HG02970 (cell line): Measurements from ENCODE around the gene CATSPERZ.
A peak's percentile ranks its signal among the peaks of the same experiment; 100 is the strongest.

ENCODE experiments used
- ATAC-seq: cut with Tn5 transposase; IDR thresholded peaks from one replicate; pipeline ENCODE4 v1.9.1; 2021; ENCODE audit warnings: mild to moderate bottlenecking, moderate library complexity, moderate number of reproducible peaks; ENCODE audit not compliant: unreplicated experiment, low FRiP score

The CATSPERZ gene

DNA sequence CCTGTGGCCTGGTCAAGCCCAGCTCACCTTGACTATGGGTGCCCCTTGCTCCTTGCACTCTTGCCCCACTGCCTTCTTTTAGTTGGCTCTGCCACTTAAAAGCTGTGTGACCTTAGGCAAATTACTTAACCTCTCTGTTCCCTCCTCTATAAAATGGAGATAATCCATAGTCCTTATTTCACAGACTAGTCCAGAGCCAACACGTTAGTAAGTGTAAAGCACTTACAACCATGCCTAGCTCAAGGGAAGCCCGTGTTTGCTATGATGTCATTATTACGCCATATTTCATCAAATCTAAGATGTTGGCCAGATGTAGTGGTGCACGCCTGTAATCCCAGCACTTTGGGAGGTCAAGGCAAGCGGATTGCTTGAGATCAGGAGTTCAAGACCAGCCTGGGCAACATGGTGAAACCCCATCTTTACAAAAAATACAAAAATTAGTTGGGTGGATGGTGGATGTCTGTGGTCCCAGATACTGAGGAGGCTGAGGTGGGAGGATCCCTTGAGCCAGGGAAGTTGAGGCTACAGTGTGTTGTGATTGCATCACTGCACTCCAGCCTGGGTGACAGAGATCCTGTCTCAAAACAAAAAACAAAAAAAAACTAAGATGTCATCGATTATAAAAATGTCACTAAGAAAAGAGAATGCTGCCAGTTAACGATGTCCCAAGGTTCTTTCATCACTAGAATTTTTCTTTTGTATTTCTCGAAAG is 37.5 kb downstream of the CATSPERZ start:
- no peak for ATAC-seq

DNA sequence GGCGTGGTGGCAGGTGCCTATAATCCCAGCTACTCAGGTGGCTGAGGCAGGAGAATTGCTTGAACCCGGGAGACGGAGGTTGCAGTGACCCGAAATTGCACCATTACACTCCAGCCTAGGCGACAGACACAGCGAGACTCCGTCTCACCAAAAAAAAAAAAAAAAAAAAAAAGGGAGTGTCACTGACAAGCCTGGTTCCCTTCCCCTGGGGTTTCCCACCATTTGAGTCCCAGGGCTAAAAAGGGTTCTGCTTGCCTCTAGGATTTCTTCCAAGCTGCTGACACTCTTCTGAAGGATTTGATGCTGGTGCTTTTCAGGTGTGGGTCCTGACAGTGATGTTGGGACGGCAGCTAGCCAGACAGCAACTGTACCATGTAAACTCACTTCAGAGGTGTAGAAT is 38.6 kb downstream of the CATSPERZ start:
- ATAC-seq, result no peak

DNA sequence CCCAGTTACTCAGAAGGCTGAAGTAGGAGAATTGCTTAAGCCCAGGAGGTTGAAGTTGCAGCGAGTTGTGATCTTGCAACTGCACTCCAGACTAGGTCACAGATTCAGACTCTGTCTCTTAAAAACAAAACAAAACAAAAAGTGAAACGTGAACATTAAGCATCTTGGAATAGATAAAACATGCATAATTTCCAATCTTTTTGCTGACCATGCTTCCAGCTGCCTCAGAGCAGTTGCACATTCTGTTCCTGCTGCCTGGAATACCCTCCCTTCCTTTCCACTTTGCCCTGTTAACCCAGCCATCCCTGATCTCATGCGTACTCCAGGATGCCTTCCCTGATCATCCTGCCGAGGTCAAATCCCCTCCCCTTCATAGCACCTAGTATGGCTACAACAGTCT is 39.1 kb downstream of the CATSPERZ start:
- ATAC-seq, result no peak

DNA sequence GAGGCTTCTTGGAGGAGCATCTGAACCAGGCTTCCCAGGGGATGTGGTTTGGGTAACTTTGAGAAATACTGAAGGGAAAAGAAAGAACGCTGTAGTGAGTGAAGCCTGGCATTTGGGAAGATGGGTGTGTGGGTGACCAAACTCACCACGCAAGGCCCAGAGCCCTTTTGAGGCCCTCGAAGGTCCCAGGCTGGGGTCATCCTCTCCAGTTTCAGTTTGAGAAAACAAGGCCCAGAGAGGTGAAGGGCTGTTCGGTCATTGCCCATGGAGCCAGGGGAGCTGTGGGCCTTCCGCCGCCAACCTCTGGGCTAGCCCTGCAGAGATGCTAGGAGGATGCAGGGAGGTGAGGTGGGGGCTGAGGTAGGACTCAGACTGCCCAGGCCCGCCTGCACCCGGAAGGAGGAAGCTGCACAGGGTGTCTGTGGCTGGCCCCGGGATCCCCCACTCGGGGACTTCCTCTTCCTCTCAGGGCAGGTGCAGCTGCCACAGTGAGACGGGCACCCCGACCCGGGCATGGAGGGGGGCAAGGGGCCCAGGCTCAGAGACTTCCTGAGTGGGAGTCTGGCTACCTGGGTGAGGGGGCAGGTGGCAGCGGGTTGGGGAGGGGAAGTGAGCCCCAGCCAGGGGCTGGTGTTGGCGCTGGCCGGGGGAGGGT is 39.7 kb downstream of the CATSPERZ start, which contains the start of gene CCDC88B:
CCDC88B (plus strand) TSS at position 451 of the 655 bp plus-strand sequence; CDS start at position 514, 63 bp downstream.
- peak; percentile 43 for ATAC-seq

DNA sequence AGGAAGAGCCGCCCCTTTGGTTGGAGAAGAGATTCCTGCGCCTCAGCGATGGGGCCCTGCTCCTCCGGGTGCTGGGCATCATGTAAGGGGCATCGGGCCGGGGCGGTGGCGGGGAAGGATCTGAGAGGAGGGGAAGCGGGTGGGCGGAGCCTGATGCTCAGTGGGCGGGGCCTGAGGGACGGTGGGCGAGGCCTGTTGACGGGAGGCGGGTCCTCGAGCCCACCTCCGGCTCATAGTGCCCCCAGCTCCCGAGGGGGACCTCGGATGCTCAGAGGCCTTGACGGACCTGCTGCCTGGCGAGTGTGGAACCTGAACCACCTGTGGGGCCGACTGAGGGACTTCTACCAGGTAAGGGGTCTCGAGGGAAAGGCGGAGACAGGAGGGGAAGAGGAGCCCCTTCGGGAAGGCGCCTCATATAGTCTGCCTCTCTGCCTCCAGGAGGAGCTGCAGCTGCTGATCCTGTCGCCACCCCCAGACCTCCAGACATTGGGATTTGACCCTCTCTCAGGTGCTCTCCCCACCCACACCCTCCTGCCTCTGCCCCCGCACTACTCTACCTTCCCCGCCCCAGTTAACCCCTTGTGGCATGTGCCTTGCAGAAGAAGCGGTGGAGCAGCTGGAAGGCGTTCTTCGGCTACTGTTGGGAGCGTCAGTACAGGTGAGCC is 40.6 kb downstream of the CATSPERZ start:
- ATAC-seq, result no peak

DNA sequence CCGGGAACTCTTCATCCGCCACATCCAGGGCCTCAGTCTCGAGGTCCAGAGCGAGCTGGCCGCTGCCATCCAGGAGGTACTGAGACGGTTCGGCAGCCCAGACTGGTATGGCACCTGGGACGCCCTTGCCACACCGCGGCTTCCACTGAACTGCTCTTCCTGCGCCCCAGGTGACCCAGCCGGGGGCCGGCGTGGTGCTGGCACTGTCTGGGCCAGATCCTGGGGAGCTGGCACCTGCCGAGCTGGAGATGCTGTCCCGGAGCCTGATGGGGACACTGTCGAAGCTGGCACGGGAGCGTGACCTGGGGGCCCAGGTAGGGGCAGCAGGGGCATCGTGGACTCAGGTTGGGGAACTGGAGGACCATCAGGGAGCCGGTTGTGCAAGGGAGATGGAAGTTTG is 41.3 kb downstream of the CATSPERZ start:
- ATAC-seq, result no peak

DNA sequence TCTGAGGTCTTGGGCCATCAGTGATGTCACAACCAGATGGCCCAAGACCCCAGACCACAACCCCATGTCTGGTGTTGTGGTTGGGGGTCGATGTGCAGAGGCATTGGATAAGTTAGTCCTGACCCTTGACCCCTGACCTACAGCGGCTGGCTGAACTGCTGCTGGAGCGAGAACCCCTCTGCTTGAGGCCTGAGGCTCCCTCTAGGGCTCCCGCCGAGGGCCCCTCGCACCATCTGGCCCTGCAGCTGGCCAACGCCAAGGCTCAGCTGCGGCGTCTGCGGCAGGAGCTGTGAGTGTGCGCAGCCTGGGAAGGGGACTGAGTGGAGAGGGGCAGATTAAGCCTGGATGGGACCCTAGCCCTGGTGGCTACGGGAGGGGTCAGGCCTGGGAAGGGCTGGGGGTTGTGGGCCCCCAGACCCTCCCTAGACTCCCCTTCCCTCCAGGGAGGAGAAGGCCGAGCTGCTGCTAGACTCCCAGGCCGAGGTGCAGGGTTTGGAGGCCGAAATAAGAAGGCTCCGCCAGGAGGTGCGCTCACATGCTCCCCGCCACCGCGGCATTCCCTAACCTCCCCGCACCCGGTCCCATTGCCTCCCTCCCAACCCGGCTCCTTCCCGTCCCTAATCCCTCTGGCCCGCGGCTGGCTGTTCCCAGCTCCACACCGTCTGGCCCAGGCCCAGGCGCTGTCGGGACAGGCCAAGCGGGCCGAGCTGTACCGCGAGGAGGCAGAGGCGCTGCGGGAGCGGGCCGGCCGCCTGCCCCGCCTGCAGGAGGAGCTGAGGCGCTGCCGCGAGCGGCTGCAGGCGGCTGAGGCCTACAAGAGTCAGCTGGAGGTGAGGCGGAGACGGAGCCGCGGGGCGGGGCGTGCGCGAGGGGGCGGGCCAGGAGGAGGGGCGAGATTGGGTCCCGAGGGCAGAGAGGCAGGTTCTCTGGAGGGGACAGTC is 42.0 kb downstream of the CATSPERZ start:
- ATAC-seq, result peak; percentile 38

DNA sequence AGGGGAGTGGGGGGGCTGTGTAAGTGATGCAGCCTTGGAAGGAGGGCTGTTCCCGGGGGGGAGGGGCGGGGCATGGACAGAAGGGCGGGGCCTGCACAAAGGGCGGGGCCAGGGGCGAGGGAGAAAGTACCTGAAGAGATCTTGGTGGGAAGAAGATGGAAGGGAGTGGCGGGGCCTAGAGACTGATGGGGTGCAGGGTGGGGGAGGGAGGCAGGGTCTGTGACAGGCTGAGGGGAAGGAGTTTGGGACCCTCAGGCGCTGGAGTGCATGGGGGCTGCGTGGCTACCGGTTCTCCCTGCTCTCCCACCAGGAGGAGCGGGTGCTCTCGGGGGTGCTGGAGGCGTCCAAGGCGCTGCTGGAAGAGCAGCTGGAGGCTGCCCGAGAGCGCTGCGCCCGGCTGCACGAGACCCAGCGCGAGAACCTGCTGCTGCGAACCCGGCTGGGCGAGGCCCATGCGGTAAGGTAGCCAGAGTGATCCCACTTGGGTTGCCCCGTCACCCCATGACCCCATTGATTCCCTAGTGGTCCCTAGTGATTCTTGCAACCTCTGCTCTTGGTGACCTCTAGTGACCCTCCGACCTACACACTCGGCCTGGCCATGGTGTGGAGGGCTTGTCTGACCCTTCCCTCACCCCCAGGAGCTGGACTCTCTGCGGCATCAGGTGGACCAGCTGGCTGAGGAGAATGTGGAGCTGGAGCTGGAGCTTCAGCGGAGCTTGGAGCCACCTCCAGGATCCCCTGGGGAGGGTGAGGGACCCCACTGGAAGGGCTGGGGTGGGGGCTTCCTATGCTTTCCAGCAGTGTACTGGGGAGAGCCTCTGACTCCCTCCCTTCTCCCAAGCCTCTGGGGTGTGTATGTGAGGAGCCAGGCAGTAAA is 42.9 kb downstream of the CATSPERZ start:
- ATAC-seq, result no peak

DNA sequence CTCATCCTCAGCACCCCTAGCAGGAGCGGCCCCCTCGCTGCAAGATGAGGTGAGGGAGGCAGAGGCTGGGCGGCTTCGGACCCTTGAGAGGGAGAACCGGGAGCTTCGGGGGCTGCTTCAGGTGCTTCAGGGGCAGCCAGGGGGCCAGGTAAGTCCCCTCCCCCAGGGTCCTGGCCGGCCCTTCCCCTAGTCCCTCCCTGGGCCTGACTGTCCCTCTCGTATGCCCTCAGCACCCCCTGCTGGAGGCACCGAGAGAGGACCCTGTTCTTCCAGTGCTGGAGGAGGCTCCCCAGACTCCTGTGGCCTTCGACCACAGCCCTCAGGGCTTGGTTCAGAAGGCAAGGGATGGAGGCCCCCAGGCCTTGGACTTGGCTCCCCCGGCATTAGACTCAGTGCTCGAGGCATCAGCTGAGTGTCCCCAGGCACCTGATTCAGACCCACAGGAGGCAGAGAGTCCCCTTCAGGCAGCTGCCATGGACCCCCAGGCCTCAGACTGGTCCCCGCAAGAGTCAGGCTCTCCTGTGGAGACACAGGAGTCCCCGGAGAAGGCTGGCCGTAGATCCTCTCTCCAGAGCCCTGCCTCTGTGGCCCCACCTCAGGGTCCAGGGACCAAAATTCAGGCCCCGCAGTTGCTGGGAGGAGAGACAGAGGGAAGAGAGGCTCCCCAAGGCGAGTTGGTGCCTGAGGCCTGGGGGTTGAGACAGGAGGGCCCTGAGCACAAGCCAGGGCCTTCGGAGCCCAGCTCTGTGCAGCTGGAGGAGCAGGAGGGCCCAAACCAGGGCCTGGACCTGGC is 43.8 kb downstream of the CATSPERZ start:
- ATAC-seq, result no peak

DNA sequence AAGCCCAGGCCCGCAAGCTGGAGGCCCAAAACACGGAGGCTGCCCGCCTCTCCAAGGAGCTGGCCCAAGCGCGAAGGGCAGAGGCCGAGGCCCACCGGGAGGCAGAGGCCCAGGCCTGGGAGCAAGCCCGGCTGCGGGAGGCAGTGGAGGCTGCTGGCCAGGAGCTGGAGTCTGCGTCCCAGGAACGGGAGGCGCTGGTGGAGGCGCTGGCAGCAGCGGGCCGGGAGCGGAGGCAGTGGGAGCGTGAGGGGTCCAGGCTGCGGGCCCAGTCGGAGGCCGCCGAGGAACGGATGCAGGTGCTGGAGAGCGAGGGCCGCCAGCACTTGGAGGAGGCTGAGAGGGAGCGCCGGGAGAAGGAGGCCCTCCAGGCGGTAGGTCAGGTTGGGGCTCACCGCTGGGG is 44.6 kb downstream of the CATSPERZ start:
- no peak for ATAC-seq

DNA sequence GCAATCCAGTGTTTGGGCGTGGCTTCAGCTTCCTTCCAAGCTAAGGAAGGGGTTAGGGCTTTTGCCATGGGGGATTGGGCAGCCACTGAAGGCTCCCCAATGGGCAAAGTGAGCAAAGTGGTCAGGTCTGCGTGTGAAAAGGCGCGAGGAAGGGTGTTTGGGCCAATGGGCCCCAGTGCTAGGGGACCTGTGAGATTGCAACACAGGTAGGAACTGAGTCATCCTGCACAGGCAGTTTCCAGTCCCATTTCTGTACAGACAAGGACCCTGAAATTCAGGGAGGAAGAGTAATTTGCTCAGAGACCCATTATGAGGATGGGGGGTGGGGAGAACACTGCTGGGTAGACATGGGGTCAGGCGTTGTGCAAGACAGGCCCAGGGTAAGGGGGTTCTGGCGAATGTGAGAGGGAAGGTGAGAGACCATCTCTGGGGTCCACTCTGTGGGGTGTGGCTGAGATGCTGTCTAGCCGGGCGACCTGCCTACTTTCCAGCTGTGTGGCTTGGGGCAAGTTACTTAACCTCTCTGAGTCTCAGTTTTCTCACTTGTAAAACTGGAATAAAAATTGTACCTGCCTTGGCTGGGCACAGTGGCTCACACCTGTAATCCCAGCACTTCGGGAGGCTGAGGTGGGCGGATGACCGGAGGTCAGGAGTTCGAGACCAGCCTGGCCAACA is 47.2 kb downstream of the CATSPERZ start:
- ATAC-seq, result no peak

DNA sequence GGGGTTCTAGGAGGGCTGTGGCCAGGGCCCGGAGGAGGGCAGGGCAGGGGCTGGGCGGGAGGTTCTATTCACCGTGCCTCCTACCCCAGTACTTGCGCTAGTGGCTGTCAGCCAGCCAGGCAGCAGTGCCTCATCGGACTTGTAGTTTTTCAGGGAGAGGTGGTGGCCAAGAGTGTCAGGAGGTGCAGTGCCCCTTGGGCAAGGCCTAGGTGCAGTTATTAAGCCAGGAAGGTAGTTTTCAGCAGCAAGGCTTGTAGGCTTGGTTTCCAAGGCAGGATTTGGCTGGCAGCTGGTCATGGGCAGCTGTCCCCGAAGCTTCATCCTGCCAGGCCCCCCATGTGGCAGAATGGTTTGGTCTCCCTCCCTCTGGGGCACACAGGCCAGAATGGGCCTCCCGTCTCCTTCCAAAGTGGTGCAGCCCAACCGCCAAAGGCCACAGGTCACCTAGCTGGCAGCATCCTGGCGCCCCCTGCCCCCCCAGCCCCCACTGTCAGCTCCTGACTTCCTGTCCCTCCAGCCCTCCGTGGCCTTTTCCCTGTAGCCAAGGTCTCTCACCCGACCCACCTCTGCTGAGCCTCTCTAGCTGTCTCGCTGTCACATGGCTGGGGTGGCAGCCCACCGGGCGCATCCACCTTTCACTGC is 48.3 kb downstream of the CATSPERZ start:
- ATAC-seq, result no peak

DNA sequence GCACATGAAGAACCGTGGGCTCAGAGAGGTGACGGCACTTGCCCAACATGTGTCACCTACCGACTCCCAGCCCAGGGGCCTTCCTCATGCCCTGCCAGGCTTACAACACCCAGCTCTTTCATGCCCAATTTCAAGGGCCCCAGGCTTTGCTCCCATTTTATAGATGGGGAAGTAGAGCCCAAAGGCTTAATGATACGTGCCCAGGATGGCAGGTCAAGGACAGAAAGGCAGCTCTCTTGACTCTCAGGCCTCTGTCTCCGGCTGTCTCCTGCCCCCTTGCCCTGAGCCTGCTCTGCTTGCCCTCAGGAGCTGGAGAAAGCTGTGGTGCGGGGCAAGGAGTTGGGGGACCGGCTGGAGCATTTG is 48.8 kb downstream of the CATSPERZ start:
- ATAC-seq, result no peak

DNA sequence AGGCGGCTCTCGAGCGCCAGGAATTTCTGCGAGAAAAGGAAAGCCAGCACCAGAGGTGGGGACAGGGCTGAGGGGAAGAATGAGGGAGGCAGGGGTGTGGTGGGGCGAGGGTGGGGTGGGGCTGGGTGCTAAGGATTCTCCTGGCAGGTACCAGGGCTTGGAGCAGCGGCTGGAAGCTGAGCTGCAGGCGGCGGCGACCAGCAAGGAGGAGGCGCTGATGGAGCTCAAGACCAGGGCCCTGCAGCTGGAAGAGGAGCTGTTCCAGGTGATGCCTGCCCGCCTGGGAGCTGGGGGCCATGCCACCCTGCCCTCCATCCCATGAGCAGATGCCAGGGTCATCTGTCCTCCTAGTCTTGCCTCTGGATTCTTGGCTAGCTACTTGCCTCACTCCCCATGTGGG is 49.2 kb downstream of the CATSPERZ start:
- ATAC-seq, result no peak

DNA sequence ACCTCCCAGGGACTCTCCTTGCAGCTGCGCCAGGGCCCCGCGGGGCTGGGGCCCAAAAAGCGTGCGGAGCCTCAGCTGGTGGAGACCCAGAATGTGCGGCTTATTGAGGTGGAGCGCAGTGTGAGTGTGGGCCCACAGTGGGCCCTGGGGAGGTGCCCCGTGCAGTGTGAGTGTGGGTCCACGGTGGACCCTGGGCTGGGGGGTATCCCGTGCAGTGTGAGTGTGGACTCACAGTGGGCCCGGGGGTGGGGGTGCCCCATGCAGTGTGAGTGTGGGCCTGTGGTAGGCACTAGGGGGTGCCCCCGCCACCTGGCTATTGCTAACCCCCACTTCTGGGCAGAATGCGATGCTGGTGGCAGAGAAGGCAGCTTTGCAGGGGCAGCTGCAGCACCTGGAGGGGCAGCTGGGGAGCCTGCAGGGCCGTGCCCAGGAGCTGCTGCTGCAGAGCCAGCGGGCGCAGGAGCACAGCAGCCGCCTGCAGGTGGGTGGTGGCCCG is 51.0 kb downstream of the CATSPERZ start:
- ATAC-seq, result no peak

DNA sequence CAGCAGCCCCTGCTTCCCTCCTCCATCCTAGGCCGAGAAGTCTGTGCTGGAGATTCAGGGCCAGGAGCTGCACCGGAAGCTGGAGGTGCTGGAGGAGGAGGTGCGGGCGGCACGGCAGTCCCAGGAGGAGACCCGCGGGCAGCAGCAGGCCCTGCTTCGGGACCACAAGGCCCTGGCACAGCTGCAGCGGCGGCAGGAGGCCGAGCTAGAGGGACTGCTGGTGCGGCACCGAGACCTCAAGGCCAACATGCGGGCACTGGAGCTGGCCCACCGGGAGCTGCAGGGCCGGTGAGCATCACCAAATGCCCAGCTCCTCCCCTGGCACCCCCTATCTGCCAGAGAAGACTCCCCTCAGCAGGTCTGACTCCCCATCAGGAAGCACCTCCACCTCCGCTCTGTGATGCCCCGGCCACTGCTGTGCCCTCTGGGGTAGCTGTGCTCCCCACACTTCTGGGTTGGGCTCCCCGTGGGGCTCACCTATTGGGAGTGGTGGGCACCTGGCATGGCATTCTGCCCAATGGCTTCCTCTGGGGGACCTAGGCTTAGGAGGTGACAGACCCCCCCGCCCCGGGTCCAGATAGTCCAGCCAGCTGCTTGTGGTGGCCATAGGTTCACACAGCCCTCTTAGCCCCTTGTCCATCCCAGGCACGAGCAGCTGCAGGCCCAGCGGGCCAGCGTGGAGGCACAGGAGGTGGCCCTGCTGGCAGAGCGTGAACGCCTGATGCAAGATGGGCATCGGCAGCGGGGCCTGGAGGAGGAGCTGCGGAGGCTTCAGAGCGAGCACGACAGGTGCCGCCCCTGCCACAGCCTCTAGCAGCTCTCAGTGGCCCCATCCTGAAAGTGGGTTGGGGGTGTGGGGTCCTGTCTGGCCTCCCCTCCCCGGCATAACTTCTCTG is 52.2 kb downstream of the CATSPERZ start:
- no peak for ATAC-seq
